ENCODE data around the gene STXBP1.

DNA sequence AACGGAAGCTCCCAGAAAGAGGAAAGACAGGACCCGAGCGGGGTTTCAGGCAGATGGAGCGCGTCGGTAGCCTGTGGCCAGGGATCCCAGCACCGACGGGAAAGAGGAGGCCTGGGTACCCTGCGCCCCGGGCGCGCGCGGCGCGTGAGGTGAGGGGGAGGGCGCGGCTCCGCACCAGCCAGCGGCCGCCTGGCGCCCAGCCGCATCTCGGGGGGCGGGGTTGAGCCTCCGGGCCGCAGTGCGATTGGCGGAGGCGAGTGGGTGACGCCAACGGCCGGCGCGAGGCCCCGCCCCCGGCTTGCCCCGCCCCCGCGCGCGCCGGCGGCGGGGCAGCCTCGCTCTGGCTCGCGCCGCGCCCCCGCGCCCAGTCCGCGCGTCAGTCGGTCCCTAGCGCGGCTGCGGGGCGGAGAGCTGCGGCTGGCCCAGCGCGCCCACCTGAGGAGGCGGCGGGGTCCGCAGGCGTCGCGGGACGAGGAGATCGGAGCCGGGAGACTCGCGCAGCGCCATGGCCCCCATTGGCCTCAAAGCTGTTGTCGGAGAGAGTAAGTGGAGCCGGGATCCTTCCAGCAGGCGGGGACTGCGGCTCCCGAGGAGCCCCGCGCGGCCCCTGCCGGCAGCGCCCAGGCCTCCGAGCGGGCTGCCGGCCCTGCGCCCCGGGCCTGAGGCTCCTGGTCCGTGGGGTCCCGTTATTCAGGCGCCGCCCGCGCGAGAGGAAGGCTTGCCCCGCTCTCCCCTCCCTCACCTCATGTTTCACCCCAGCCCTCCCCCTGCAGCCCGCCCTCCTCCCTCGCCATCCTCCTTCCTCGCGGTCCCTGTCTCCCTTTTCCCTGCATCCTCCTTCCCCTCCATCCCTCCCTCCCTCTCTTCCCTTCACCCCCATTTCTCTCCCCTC is at the start of gene STXBP1:
- TF ChIP-seq CTCF (IDR thresholded peaks at IDR 0.05; ENCODE audit: low read depth, low read length) (peak; percentile 10; the same call in 1 of the 2 replicates), EZH2phosphoT487 (IDR thresholded peaks at IDR 0.05; ENCODE audit: low read depth) (no peak)
